Neural cell (in vitro differentiated cells): ENCODE data around the gene MAPK14. TPM values are rescaled to one million over a fixed set of nuclear protein-coding genes. Genes with fewer than 3 reads are reported as not detected.

Source experiments
- H2AFZ ChIP-seq: fragments of 200-600, 300-800 bp; sonication (generic), shearing (Covaris generic); 2 replicates; pipeline ENCODE4 v1.6.0; 2014; ENCODE audit warnings: low read depth, mild to moderate bottlenecking, antibody characterized with exemption, low read length, moderate library complexity
- H3F3A ChIP-seq: fragments of 200-600 bp; shearing (Covaris generic); 2 replicates; pipeline ENCODE4 v1.6.1; 2016; ENCODE audit warnings: mild to moderate bottlenecking, moderate library complexity, mixed read lengths, antibody characterized with exemption, low read length; ENCODE audit not compliant: insufficient read depth, poor library complexity, severe bottlenecking
- H3K27ac ChIP-seq: fragments of 200-600, 300-800 bp; sonication (generic), shearing (Covaris generic); 2 replicates; pipeline ENCODE4 v1.5.1; 2014; ENCODE audit warnings: mild to moderate bottlenecking, low read length, moderate library complexity
- H3K27me3 ChIP-seq: fragments of 300-800, 200-600 bp; sonication (generic), shearing (Covaris generic); 2 replicates; pipeline ENCODE4 v1.6.0; 2014; ENCODE audit warnings: mild to moderate bottlenecking, low read depth, low read length, moderate library complexity; ENCODE audit not compliant: insufficient read depth
- H3K36me3 ChIP-seq: fragments of 300-800, 200-600 bp; sonication (generic), shearing (Covaris generic); 2 replicates; pipeline ENCODE4 v1.5.1; 2014; ENCODE audit warnings: mild to moderate bottlenecking, antibody characterized with exemption, low read length, moderate library complexity; ENCODE audit not compliant: insufficient read depth
- H3K4me2 ChIP-seq: fragments of 300-800, 200-600 bp; sonication (generic), shearing (Covaris generic); 2 replicates; pipeline ENCODE4 v1.6.0; 2014; ENCODE audit warnings: mild to moderate bottlenecking, low read length
- H3K4me3 ChIP-seq: fragments of 300-800, 200-600 bp; sonication (generic), shearing (Covaris generic); 2 replicates; pipeline ENCODE4 v1.5.1; 2014; ENCODE audit warnings: mild to moderate bottlenecking, low read length, moderate library complexity
- H3K79me2 ChIP-seq: fragments of 200-600 bp; shearing (Covaris generic); replicated peaks from 2 replicates; pipeline ENCODE4 v1.6.0; 2014; ENCODE audit warnings: mild to moderate bottlenecking, low read length, moderate library complexity; ENCODE audit not compliant: insufficient read depth
- H3K9ac ChIP-seq: fragments of 300-800, 200-600 bp; sonication (generic), shearing (Covaris generic); 2 replicates; pipeline ENCODE4 v1.6.1; 2016; ENCODE audit warnings: mild to moderate bottlenecking, low read length, mixed read lengths
- H3K9me2 ChIP-seq: fragments of 200-600 bp; shearing (Covaris generic); 2 replicates; pipeline ENCODE4 v1.6.1; 2016; ENCODE audit warnings: mild to moderate bottlenecking, low read length, mixed read lengths; ENCODE audit not compliant: insufficient read depth
- H3K9me3 ChIP-seq: fragments of 200-600, 300-800 bp; sonication (generic), shearing (Covaris generic); 2 replicates; pipeline ENCODE4 v1.6.1; 2016; ENCODE audit warnings: mild to moderate bottlenecking, mixed run types, low read length, moderate library complexity, mixed read lengths
- H4K20me1 ChIP-seq: fragments of 200-600 bp; shearing (Covaris generic); 2 replicates; pipeline ENCODE4 v1.6.1; 2016; ENCODE audit warnings: mild to moderate bottlenecking, mixed run types; ENCODE audit not compliant: insufficient read depth
- EP300 ChIP-seq: fragments of 450-650 bp; conservative IDR thresholded peaks from 2 replicates; pipeline ENCODE4 v1.6.1; 2014; ENCODE audit warnings: antibody characterized with exemption, mild to moderate bottlenecking, moderate library complexity; ENCODE audit not compliant: poor library complexity, severe bottlenecking
- EZH2 ChIP-seq: fragments of 200-600, 300-800 bp; shearing (Covaris generic), sonication (generic); IDR thresholded peaks from 2 replicates; pipeline ENCODE4 v1.6.1; 2014; ENCODE audit warnings: antibody characterized with exemption, low read length, borderline replicate concordance, mild to moderate bottlenecking; ENCODE audit not compliant: insufficient read depth, poor library complexity, severe bottlenecking
- MXI1 ChIP-seq: fragments of 450-650 bp; conservative IDR thresholded peaks from 2 replicates; pipeline ENCODE4 v1.6.1; 2014; ENCODE audit warnings: antibody characterized with exemption, mild to moderate bottlenecking; ENCODE audit not compliant: poor library complexity, severe bottlenecking
- POLR2AphosphoS5 ChIP-seq: IDR thresholded peaks from 2 replicates; pipeline ENCODE4 v1.6.1; 2012
- RAD21 ChIP-seq: fragments of 450-650 bp; conservative IDR thresholded peaks from 2 replicates; pipeline ENCODE4 v1.6.1; 2014; ENCODE audit warnings: antibody characterized with exemption, mild to moderate bottlenecking, moderate library complexity
- SMC3 ChIP-seq: fragments of 450-650 bp; conservative IDR thresholded peaks from 2 replicates; pipeline ENCODE4 v1.6.1; 2014; ENCODE audit warnings: antibody characterized with exemption, mild to moderate bottlenecking, moderate library complexity; ENCODE audit not compliant: poor library complexity
- TAF1 ChIP-seq: IDR thresholded peaks from 2 replicates; pipeline ENCODE4 v1.6.1; 2012; ENCODE audit warnings: low read depth
- polyA plus RNA-seq: library from polyadenylated mRNA; depleted of rRNA; stranded (reverse); fragments of >200 nt; gene quantifications from 2 replicates; pipeline ENCODE4 v1.2.3, GENCODE V29; 2014
- TF ChIP-seq, protein P1 (sequence below): IDR thresholded peaks from 2 replicates; pipeline ENCODE4 v1.6.1; 2012; ENCODE audit warnings: borderline replicate concordance
- TF ChIP-seq, protein P2 (sequence below): fragments of 450-650 bp; IDR thresholded peaks from 2 replicates; pipeline ENCODE4 v1.5.1; 2014; ENCODE audit warnings: antibody characterized with exemption, mild to moderate bottlenecking, moderate library complexity; ENCODE audit not compliant: poor library complexity, severe bottlenecking

The MAPK14 gene
- polyA plus RNA-seq, 1 donor from 2014 or later: 26.6 TPM

DNA sequence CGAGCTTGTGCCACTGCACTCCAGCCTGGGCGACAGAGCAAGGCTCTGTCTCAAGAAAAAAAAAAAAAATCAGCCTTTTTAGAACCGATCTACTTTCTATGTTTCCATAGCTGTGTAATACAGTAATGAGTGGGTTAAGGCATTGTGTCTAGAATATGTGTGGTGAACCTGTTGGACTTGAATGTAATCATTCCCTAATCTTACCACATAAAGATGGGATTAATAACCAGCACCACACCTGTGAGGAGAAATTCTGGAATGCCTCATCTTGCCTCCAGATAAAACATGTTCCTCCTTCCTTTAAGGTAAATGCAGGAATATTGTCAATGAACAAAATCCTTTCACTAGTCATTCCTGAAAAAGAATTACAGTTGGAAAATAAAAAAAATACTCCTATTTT, 43.7 kb downstream of the MAPK14 start:
- H3F3A ChIP-seq: no peaks in the 10 kb centered on the region
- no peaks in the 10 kb centered on the region for H3K9me3 ChIP-seq
- no peak overlapping the region for H3K9ac ChIP-seq
- TF ChIP-seq RAD21 (no peak), MXI1 (no peak)
- TF ChIP-seq, protein P1, sequence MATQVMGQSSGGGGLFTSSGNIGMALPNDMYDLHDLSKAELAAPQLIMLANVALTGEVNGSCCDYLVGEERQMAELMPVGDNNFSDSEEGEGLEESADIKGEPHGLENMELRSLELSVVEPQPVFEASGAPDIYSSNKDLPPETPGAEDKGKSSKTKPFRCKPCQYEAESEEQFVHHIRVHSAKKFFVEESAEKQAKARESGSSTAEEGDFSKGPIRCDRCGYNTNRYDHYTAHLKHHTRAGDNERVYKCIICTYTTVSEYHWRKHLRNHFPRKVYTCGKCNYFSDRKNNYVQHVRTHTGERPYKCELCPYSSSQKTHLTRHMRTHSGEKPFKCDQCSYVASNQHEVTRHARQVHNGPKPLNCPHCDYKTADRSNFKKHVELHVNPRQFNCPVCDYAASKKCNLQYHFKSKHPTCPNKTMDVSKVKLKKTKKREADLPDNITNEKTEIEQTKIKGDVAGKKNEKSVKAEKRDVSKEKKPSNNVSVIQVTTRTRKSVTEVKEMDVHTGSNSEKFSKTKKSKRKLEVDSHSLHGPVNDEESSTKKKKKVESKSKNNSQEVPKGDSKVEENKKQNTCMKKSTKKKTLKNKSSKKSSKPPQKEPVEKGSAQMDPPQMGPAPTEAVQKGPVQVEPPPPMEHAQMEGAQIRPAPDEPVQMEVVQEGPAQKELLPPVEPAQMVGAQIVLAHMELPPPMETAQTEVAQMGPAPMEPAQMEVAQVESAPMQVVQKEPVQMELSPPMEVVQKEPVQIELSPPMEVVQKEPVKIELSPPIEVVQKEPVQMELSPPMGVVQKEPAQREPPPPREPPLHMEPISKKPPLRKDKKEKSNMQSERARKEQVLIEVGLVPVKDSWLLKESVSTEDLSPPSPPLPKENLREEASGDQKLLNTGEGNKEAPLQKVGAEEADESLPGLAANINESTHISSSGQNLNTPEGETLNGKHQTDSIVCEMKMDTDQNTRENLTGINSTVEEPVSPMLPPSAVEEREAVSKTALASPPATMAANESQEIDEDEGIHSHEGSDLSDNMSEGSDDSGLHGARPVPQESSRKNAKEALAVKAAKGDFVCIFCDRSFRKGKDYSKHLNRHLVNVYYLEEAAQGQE: no peak
- H3K4me3 ChIP-seq: no peak overlapping the region
- H3K27me3 ChIP-seq: no peaks in the 10 kb centered on the region
- no peaks in the 10 kb centered on the region for H3K79me2 ChIP-seq
- peaks cover 3% of the 10 kb centered on the region for H4K20me1 ChIP-seq
- no peak overlapping the region for H3K4me2 ChIP-seq
- no peak overlapping the region for H2AFZ ChIP-seq
- no peak overlapping the region for H3K27ac ChIP-seq
- peaks cover 5% of the 10 kb centered on the region for H3K36me3 ChIP-seq
- H3K9me2 ChIP-seq: no peaks in the 10 kb centered on the region

GRCh38 chr6:36071714-36072113, 44.1 kb downstream of the MAPK14 start:
- Histone ChIP-seq H3K9me2 (no peaks in the 10 kb centered on the region), H3K36me3 (peaks cover 5% of the 10 kb centered on the region), H3K4me2 (no peak overlapping the region), H3K9me3 (no peaks in the 10 kb centered on the region), H2AFZ (no peak overlapping the region), H3F3A (no peaks in the 10 kb centered on the region), H4K20me1 (peaks cover 3% of the 10 kb centered on the region), H3K79me2 (no peaks in the 10 kb centered on the region), H3K4me3 (no peak overlapping the region), H3K27ac (no peak overlapping the region), H3K9ac (no peak overlapping the region), H3K27me3 (no peaks in the 10 kb centered on the region)
- TF ChIP-seq POLR2AphosphoS5 (no peak), SMC3 (no peak), RAD21 (no peak), MXI1 (no peak), EZH2 (no peak), TAF1 (no peak), EP300 (no peak)
- TF ChIP-seq, protein P1: no peak
- TF ChIP-seq, protein P2, sequence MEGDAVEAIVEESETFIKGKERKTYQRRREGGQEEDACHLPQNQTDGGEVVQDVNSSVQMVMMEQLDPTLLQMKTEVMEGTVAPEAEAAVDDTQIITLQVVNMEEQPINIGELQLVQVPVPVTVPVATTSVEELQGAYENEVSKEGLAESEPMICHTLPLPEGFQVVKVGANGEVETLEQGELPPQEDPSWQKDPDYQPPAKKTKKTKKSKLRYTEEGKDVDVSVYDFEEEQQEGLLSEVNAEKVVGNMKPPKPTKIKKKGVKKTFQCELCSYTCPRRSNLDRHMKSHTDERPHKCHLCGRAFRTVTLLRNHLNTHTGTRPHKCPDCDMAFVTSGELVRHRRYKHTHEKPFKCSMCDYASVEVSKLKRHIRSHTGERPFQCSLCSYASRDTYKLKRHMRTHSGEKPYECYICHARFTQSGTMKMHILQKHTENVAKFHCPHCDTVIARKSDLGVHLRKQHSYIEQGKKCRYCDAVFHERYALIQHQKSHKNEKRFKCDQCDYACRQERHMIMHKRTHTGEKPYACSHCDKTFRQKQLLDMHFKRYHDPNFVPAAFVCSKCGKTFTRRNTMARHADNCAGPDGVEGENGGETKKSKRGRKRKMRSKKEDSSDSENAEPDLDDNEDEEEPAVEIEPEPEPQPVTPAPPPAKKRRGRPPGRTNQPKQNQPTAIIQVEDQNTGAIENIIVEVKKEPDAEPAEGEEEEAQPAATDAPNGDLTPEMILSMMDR: no peak
